Liver (tissue), 3 donors: ENCODE data around the gene MMS19.

Experiments used
- FOXA2 ChIP-seq: IDR thresholded peaks from 2 replicates; pipeline ENCODE4 v1.6.1; 2016; ENCODE audit warnings: antibody characterized with exemption
- HNF4A ChIP-seq, 2 donors: conservative IDR thresholded peaks; 2 replicates each; pipeline ENCODE4 v1.6.1; 2016; ENCODE audit warnings: antibody characterized with exemption in 2 of 2, mild to moderate bottlenecking in 2 of 2
- HNF4G ChIP-seq: IDR thresholded peaks from 2 replicates; pipeline ENCODE4 v1.6.1; 2016; ENCODE audit warnings: antibody characterized with exemption
- JUND ChIP-seq, 2 donors: IDR thresholded peaks; 2 replicates each; pipeline ENCODE4 v1.6.1; 2016; ENCODE audit warnings: antibody characterized with exemption in 2 of 2
- RAD21 ChIP-seq, 2 donors: IDR thresholded peaks; 2 replicates each; pipeline ENCODE4 v1.6.1; 2016; ENCODE audit warnings: antibody characterized with exemption in 2 of 2, mild to moderate bottlenecking in 2 of 2
- TF ChIP-seq, protein P1 (sequence below): fragments of 150-350 bp; IDR thresholded peaks from 2 replicates; pipeline ENCODE4 v1.5.1; 2017; ENCODE audit warnings: improper control_type of control experiment, low read depth, low read length; ENCODE audit not compliant: missing input control
- TF ChIP-seq, protein P2 (sequence below): IDR thresholded peaks from 2 replicates; pipeline ENCODE4 v1.6.1; 2016; ENCODE audit warnings: antibody characterized with exemption, mild to moderate bottlenecking
- TF ChIP-seq, protein P3 (sequence below): IDR thresholded peaks from 2 replicates; pipeline ENCODE4 v1.6.1; 2016; ENCODE audit warnings: antibody characterized with exemption
- TF ChIP-seq, protein P4 (sequence below): IDR thresholded peaks from 2 replicates; pipeline ENCODE4 v1.6.1; 2016; ENCODE audit warnings: antibody characterized with exemption
- TF ChIP-seq, protein P5 (sequence below): IDR thresholded peaks from 2 replicates; pipeline ENCODE4 v1.6.1; 2016; ENCODE audit warnings: antibody characterized with exemption
- donor health status: healthy.
- donor health status: healthy.

DNA sequence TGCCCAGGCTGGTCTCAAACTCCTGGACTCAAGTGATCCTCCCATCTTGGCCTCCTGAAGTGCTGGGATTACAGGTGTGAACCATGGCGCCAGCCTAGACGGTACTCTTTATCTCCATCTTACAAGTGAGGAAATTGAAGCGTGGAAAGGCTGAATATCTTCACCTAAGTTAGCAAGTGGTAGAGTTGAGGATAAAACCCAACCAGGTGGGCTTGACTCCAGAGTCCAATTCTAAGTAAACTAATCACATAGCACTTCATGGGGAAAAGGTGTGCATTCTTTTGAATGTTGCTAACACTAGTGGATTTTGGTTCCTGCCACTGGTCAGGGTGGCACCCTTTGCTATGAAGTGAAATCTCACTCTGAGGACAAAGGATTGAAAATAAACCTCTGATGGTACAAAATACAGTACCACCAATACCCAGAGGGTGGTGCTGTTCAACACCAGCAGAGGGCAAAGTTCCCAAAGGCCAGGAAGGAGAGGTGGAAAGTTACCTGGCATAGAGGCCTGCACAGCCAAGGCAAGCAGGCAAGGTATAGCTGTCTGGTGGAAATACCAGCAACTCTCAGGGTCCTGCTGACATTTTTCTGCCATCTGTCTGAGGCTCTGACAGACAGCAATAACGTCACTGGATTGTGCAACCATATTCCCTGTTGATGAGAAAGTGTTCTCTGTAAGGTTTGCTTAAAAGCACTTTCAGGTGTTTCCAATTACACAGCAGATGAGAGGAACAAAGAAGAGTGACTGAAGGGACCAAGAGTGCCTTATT, 34.7 kb downstream of the MMS19 start:
- TF ChIP-seq, protein P1, sequence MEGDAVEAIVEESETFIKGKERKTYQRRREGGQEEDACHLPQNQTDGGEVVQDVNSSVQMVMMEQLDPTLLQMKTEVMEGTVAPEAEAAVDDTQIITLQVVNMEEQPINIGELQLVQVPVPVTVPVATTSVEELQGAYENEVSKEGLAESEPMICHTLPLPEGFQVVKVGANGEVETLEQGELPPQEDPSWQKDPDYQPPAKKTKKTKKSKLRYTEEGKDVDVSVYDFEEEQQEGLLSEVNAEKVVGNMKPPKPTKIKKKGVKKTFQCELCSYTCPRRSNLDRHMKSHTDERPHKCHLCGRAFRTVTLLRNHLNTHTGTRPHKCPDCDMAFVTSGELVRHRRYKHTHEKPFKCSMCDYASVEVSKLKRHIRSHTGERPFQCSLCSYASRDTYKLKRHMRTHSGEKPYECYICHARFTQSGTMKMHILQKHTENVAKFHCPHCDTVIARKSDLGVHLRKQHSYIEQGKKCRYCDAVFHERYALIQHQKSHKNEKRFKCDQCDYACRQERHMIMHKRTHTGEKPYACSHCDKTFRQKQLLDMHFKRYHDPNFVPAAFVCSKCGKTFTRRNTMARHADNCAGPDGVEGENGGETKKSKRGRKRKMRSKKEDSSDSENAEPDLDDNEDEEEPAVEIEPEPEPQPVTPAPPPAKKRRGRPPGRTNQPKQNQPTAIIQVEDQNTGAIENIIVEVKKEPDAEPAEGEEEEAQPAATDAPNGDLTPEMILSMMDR = peak; percentile 79
- TF ChIP-seq, protein P2, sequence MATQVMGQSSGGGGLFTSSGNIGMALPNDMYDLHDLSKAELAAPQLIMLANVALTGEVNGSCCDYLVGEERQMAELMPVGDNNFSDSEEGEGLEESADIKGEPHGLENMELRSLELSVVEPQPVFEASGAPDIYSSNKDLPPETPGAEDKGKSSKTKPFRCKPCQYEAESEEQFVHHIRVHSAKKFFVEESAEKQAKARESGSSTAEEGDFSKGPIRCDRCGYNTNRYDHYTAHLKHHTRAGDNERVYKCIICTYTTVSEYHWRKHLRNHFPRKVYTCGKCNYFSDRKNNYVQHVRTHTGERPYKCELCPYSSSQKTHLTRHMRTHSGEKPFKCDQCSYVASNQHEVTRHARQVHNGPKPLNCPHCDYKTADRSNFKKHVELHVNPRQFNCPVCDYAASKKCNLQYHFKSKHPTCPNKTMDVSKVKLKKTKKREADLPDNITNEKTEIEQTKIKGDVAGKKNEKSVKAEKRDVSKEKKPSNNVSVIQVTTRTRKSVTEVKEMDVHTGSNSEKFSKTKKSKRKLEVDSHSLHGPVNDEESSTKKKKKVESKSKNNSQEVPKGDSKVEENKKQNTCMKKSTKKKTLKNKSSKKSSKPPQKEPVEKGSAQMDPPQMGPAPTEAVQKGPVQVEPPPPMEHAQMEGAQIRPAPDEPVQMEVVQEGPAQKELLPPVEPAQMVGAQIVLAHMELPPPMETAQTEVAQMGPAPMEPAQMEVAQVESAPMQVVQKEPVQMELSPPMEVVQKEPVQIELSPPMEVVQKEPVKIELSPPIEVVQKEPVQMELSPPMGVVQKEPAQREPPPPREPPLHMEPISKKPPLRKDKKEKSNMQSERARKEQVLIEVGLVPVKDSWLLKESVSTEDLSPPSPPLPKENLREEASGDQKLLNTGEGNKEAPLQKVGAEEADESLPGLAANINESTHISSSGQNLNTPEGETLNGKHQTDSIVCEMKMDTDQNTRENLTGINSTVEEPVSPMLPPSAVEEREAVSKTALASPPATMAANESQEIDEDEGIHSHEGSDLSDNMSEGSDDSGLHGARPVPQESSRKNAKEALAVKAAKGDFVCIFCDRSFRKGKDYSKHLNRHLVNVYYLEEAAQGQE = no peak
- TF ChIP-seq, protein P3, sequence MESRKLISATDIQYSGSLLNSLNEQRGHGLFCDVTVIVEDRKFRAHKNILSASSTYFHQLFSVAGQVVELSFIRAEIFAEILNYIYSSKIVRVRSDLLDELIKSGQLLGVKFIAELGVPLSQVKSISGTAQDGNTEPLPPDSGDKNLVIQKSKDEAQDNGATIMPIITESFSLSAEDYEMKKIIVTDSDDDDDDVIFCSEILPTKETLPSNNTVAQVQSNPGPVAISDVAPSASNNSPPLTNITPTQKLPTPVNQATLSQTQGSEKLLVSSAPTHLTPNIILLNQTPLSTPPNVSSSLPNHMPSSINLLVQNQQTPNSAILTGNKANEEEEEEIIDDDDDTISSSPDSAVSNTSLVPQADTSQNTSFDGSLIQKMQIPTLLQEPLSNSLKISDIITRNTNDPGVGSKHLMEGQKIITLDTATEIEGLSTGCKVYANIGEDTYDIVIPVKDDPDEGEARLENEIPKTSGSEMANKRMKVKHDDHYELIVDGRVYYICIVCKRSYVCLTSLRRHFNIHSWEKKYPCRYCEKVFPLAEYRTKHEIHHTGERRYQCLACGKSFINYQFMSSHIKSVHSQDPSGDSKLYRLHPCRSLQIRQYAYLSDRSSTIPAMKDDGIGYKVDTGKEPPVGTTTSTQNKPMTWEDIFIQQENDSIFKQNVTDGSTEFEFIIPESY = no peak
- peak; percentile 92 to 95 for TF ChIP-seq RAD21 (IDR thresholded peaks at IDR 0.05)
- TF ChIP-seq, protein P4, sequence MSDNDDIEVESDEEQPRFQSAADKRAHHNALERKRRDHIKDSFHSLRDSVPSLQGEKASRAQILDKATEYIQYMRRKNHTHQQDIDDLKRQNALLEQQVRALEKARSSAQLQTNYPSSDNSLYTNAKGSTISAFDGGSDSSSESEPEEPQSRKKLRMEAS = no peak
- no peak for TF ChIP-seq FOXA2
- TF ChIP-seq, protein P5, sequence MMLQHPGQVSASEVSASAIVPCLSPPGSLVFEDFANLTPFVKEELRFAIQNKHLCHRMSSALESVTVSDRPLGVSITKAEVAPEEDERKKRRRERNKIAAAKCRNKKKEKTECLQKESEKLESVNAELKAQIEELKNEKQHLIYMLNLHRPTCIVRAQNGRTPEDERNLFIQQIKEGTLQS = no peak
- TF ChIP-seq JUND (IDR thresholded peaks at IDR 0.05) = no peak
- peak; percentile 70 for TF ChIP-seq HNF4G
- peak; percentile 76 to 87 for TF ChIP-seq HNF4A (conservative IDR thresholded peaks at IDR 0.05)
